K562 (cell line): ENCODE results near the gene HPS4.

Experiments used
- CTCF ChIP-seq, 3 experiments: IDR thresholded peaks in 2 of 3; conservative IDR thresholded peaks in 1 of 3; 2 replicates each; pipeline ENCODE4 v1.5.1; 2011 to 2012; ENCODE audit warnings: low read length in 3 of 3, mild to moderate bottlenecking in 3 of 3, control low read depth in 2 of 3, improper control_type of control experiment in 1 of 3, inconsistent platforms in 1 of 3, low read depth in 1 of 3, mixed read lengths in 1 of 3, moderate library complexity in 1 of 3; ENCODE audit not compliant: insufficient read depth in 2 of 3
- FOXA1 ChIP-seq: fragments of 450-650 bp; IDR thresholded peaks from 2 replicates; pipeline ENCODE4 v1.6.1; 2016; ENCODE audit warnings: mild to moderate bottlenecking, borderline replicate concordance
- GABPB1 ChIP-seq: sonication (generic); formaldehyde crosslinking; IDR thresholded peaks from 2 replicates; pipeline ENCODE4 v1.8.0; 2022; ENCODE audit warnings: mild to moderate bottlenecking, missing genetic modification reagents
- OTX1 ChIP-seq: fragments of 450-650 bp; formaldehyde crosslinking; IDR thresholded peaks from 2 replicates; pipeline ENCODE4 v1.4.0; 2022; ENCODE audit warnings: mild to moderate bottlenecking
- POLR2AphosphoS5 ChIP-seq: IDR thresholded peaks from 2 replicates; pipeline ENCODE4 v1.6.1; 2011; ENCODE audit warnings: mild to moderate bottlenecking, low read depth, low read length, moderate library complexity; ENCODE audit not compliant: control insufficient read depth, insufficient read depth
- SMARCB1 ChIP-seq: IDR thresholded peaks from 2 replicates; pipeline ENCODE4 v1.6.1; 2011; ENCODE audit warnings: improper control_type of control experiment, low read depth; ENCODE audit not compliant: insufficient read length
- TCF7L2 ChIP-seq: fragments of 150-350 bp; IDR thresholded peaks from 2 replicates; pipeline ENCODE4 v1.6.1; 2016; ENCODE audit warnings: low read depth, mild to moderate bottlenecking, low read length, moderate library complexity
- ZNF3 ChIP-seq: fragments of 250-450 bp; sonication (Bioruptor Pico); IDR thresholded peaks from 2 replicates; pipeline ENCODE4 v1.5.0; 2021; ENCODE audit warnings: mild to moderate bottlenecking, moderate library complexity
- ZNF551 ChIP-seq: fragments of 250-450 bp; sonication (Bioruptor Pico); IDR thresholded peaks from 2 replicates; pipeline ENCODE4 v1.5.0; 2021; ENCODE audit warnings: mild to moderate bottlenecking, moderate library complexity

GRCh38 chr22:26482161-26482560 is 1.4 kb downstream of the HPS4 start:
- TF ChIP-seq CTCF (IDR thresholded peaks at IDR 0.05 in 2 of 3, conservative IDR thresholded peaks at IDR 0.05 in 1 of 3; ENCODE audit: insufficient read depth in 2 of 3, low read depth in 1 of 3, low read length in 3 of 3) (no peak), SMARCB1 (no peak), ZNF551 (CRISPR knock-in tag) (no peak), GABPB1 (CRISPR knock-in tag) (no peak), FOXA1 (no peak), TCF7L2 (no peak), ZNF3 (CRISPR knock-in tag) (no peak), OTX1 (no peak), POLR2AphosphoS5 (no peak)
